HepG2 (cell line): ENCODE data around the gene HADHA. TPM values are rescaled to one million over a fixed set of nuclear protein-coding genes. Genes with fewer than 3 reads are reported as not detected.

ENCODE experiments used
- ASH2L ChIP-seq: fragments of 300-600, 200-600 bp; sonication (generic); IDR thresholded peaks from 2 replicates; pipeline ENCODE4 v1.7.0; 2017; ENCODE audit warnings: low read depth, mild to moderate bottlenecking, moderate library complexity, mixed read lengths, low read length; ENCODE audit not compliant: insufficient read length
- CC2D1A ChIP-seq: sonication (generic); formaldehyde crosslinking; IDR thresholded peaks from 2 replicates; pipeline ENCODE4 v1.8.1; 2023; ENCODE audit warnings: mild to moderate bottlenecking, missing genetic modification reagents
- CEBPB ChIP-seq: IDR thresholded peaks from 2 replicates; pipeline ENCODE4 v1.6.1; 2011; ENCODE audit warnings: low read depth, low read length, improper control_type of control experiment, borderline replicate concordance
- HNRNPL ChIP-seq: fragments of 200-400 bp; formaldehyde crosslinking; IDR thresholded peaks from 2 replicates; pipeline ENCODE4 v1.6.1; 2017; ENCODE audit warnings: mild to moderate bottlenecking, low read depth, low read length
- ISL2 ChIP-seq: sonication (generic); formaldehyde crosslinking; IDR thresholded peaks from 2 replicates; pipeline ENCODE4 v1.5.0; 2020; ENCODE audit warnings: missing genetic modification reagents
- KAT7 ChIP-seq: IDR thresholded peaks from 2 replicates; pipeline ENCODE4 v1.6.1; 2018; ENCODE audit warnings: borderline replicate concordance, missing compliant biosample characterization
- MAZ ChIP-seq, 2 experiments: sonication (generic) in 1 of 2; formaldehyde crosslinking in 1 of 2; IDR thresholded peaks; 2 replicates each; pipeline versions ENCODE4 v1.5.0 to v1.6.1; 2012 to 2020; ENCODE audit warnings: low read depth in 2 of 2, mild to moderate bottlenecking in 2 of 2, borderline replicate concordance in 1 of 2, improper control_type of control experiment in 1 of 2, low read length in 1 of 2, missing genetic modification reagents in 1 of 2, moderate library complexity in 1 of 2
- MIER3 ChIP-seq: IDR thresholded peaks from 2 replicates; pipeline ENCODE4 v1.6.1; 2016; ENCODE audit warnings: missing compliant biosample characterization, borderline replicate concordance
- MLLT10 ChIP-seq: sonication (generic); formaldehyde crosslinking; IDR thresholded peaks from 2 replicates; pipeline ENCODE4 v1.4.0; 2020; ENCODE audit warnings: missing genetic modification reagents
- NFATC3 ChIP-seq: sonication (generic); formaldehyde crosslinking; IDR thresholded peaks from 2 replicates; pipeline ENCODE4 v1.5.1; 2020; ENCODE audit warnings: mild to moderate bottlenecking, missing genetic modification reagents
- NR2C2 ChIP-seq: sonication (generic); formaldehyde crosslinking; IDR thresholded peaks from 2 replicates; pipeline ENCODE4 v1.4.0; 2020; ENCODE audit warnings: missing genetic modification reagents, mild to moderate bottlenecking, moderate library complexity, borderline replicate concordance
- POLR2AphosphoS2 ChIP-seq: IDR thresholded peaks from 2 replicates; pipeline ENCODE4 v1.6.1; 2011; ENCODE audit warnings: low read depth, low read length, improper control_type of control experiment
- POLR2AphosphoS5 ChIP-seq: IDR thresholded peaks from 2 replicates; pipeline ENCODE4 v1.6.1; 2012; ENCODE audit warnings: low read depth, low read length
- REPIN1 ChIP-seq: sonication (generic); formaldehyde crosslinking; IDR thresholded peaks from 2 replicates; pipeline ENCODE4 v1.8.0; 2022; ENCODE audit warnings: missing genetic modification reagents, low read depth, mild to moderate bottlenecking, borderline replicate concordance
- TBX3 ChIP-seq: fragments of 450-650 bp; IDR thresholded peaks from 2 replicates; pipeline ENCODE4 v1.6.1; 2017; ENCODE audit warnings: antibody characterized with exemption, mild to moderate bottlenecking, inconsistent platforms, borderline replicate concordance
- THYN1 ChIP-seq: sonication (generic); formaldehyde crosslinking; IDR thresholded peaks from 2 replicates; pipeline ENCODE4 v1.8.1; 2023; ENCODE audit warnings: low read depth, mild to moderate bottlenecking, moderate library complexity, missing genetic modification reagents, borderline replicate concordance
- YY1 ChIP-seq: IDR thresholded peaks from 2 replicates; pipeline ENCODE4 v1.6.1; 2011; ENCODE audit warnings: low read length, low read depth, moderate library complexity, mild to moderate bottlenecking; ENCODE audit not compliant: insufficient read depth, insufficient replicate concordance
- ZSCAN20 ChIP-seq: sonication (generic); formaldehyde crosslinking; IDR thresholded peaks from 2 replicates; pipeline ENCODE4 v1.4.0; 2020; ENCODE audit warnings: missing genetic modification reagents, mild to moderate bottlenecking, borderline replicate concordance
- polyA plus RNA-seq, 8 experiments: library from polyadenylated mRNA; depleted of rRNA in 3 of 8; stranded (reverse) in 7 of 8; unstranded in 1 of 8; fragments of >200 nt; fragmentation: Illumina TruSeq in 4 of 8; extraction: Trizol in 4 of 8; gene quantifications; 2 replicates each; pipeline versions ENCODE4 v1.2.1 to v1.2.3, GENCODE V29; 2011 to 2016; ENCODE audit warnings: low read depth in 4 of 8, missing spikeins in 1 of 8, mixed read lengths in 1 of 8; ENCODE audit not compliant: insufficient read depth in 1 of 8
- total RNA-seq, 5 experiments: library from RNA; depleted of rRNA; stranded (reverse); fragments of >200 nt; fragmentation: Illumina TruSeq; extraction: Trizol; gene quantifications; 2 replicates each; pipeline ENCODE4 v1.2.3, GENCODE V29; 2016; ENCODE audit warnings: low read depth in 1 of 5
- TF ChIP-seq, protein P1 (sequence below): sonication (generic); formaldehyde crosslinking; IDR thresholded peaks from 2 replicates; pipeline ENCODE4 v1.8.0; 2022; ENCODE audit warnings: mild to moderate bottlenecking, missing genetic modification reagents
- TF ChIP-seq, protein P2 (sequence below): sonication (generic); formaldehyde crosslinking; IDR thresholded peaks from 2 replicates; pipeline ENCODE4 v1.4.0; 2020; ENCODE audit warnings: missing genetic modification reagents
- TF ChIP-seq, protein P3 (sequence below): IDR thresholded peaks from 2 replicates; pipeline ENCODE4 v1.6.1; 2016

HADHA gene
- total and polyA plus RNA-seq, 2 of the 13 experiments (the other 11 are each of a cell fraction or from before 2014, with no cell fraction given) = 102 to 270 TPM

DNA sequence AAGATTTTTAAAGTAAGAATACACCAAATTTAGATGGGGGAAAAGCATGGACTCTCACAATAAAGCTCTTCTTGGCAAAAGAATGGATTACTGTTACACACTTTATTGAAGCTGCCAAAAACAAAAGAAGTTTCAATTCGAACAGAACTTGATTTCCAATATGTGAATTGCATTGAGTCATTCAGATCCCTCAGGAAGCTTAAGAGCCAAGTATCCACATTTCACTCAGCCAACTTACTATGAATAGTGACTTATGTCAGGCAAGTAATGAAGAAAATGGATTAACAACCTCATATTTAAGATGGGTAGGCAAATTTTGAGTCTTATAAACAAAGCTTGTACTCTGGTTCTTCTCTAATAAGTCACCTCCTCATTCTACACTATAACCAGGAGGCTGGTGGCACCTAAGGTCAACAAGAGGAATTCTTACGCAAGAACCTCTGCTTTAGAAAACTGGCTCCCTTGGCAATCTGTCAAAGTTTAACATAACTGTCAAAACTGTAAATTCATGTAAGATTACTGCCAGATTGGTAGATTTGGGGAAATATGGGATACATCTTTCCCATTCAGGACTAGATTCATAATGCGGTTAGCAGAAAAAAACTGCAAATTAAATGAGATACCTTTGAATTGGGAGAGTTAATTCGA lies 6.0 kb downstream of the HADHA start (continued):
- TF ChIP-seq MIER3 (CRISPR knock-in tag) (peak; percentile 87), YY1 (no peak), POLR2AphosphoS5 (no peak), HNRNPL (no peak), ASH2L (peak; percentile 35), NFATC3 (CRISPR knock-in tag) (no peak), NR2C2 (CRISPR knock-in tag) (peak; percentile 22; the same call in 1 of the 2 replicates), ZSCAN20 (CRISPR knock-in tag) (no peak), THYN1 (CRISPR knock-in tag) (no peak), MAZ (IDR thresholded peaks at IDR 0.05; ENCODE audit: borderline replicate concordance, low read depth, low read length) (no peak), MAZ (CRISPR knock-in tag; IDR thresholded peaks at IDR 0.05; ENCODE audit: low read depth) (0 out of 2 replicates have a peak, but pooled peaks have one; percentile 6), CEBPB (peak; percentile 99), REPIN1 (CRISPR knock-in tag) (peak; percentile 17; the same call in 1 of the 2 replicates), CC2D1A (CRISPR knock-in tag) (no peak), POLR2AphosphoS2 (no peak), MLLT10 (no peak), KAT7 (no peak), TBX3 (no peak), ISL2 (CRISPR knock-in tag) (0 out of 2 replicates have a peak, but pooled peaks have one; percentile 15)
- TF ChIP-seq, protein P1, sequence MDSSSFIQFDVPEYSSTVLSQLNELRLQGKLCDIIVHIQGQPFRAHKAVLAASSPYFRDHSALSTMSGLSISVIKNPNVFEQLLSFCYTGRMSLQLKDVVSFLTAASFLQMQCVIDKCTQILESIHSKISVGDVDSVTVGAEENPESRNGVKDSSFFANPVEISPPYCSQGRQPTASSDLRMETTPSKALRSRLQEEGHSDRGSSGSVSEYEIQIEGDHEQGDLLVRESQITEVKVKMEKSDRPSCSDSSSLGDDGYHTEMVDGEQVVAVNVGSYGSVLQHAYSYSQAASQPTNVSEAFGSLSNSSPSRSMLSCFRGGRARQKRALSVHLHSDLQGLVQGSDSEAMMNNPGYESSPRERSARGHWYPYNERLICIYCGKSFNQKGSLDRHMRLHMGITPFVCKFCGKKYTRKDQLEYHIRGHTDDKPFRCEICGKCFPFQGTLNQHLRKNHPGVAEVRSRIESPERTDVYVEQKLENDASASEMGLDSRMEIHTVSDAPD = 0 out of 2 replicates have a peak, but pooled peaks have one; percentile 24
- TF ChIP-seq, protein P2, sequence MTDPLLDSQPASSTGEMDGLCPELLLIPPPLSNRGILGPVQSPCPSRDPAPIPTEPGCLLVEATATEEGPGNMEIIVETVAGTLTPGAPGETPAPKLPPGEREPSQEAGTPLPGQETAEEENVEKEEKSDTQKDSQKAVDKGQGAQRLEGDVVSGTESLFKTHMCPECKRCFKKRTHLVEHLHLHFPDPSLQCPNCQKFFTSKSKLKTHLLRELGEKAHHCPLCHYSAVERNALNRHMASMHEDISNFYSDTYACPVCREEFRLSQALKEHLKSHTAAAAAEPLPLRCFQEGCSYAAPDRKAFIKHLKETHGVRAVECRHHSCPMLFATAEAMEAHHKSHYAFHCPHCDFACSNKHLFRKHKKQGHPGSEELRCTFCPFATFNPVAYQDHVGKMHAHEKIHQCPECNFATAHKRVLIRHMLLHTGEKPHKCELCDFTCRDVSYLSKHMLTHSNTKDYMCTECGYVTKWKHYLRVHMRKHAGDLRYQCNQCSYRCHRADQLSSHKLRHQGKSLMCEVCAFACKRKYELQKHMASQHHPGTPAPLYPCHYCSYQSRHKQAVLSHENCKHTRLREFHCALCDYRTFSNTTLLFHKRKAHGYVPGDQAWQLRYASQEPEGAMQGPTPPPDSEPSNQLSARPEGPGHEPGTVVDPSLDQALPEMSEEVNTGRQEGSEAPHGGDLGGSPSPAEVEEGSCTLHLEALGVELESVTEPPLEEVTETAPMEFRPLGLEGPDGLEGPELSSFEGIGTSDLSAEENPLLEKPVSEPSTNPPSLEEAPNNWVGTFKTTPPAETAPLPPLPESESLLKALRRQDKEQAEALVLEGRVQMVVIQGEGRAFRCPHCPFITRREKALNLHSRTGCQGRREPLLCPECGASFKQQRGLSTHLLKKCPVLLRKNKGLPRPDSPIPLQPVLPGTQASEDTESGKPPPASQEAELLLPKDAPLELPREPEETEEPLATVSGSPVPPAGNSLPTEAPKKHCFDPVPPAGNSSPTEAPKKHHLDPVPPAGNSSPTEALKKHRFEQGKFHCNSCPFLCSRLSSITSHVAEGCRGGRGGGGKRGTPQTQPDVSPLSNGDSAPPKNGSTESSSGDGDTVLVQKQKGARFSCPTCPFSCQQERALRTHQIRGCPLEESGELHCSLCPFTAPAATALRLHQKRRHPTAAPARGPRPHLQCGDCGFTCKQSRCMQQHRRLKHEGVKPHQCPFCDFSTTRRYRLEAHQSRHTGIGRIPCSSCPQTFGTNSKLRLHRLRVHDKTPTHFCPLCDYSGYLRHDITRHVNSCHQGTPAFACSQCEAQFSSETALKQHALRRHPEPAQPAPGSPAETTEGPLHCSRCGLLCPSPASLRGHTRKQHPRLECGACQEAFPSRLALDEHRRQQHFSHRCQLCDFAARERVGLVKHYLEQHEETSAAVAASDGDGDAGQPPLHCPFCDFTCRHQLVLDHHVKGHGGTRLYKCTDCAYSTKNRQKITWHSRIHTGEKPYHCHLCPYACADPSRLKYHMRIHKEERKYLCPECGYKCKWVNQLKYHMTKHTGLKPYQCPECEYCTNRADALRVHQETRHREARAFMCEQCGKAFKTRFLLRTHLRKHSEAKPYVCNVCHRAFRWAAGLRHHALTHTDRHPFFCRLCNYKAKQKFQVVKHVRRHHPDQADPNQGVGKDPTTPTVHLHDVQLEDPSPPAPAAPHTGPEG (CRISPR knock-in tag) = no peak
- TF ChIP-seq, protein P3, sequence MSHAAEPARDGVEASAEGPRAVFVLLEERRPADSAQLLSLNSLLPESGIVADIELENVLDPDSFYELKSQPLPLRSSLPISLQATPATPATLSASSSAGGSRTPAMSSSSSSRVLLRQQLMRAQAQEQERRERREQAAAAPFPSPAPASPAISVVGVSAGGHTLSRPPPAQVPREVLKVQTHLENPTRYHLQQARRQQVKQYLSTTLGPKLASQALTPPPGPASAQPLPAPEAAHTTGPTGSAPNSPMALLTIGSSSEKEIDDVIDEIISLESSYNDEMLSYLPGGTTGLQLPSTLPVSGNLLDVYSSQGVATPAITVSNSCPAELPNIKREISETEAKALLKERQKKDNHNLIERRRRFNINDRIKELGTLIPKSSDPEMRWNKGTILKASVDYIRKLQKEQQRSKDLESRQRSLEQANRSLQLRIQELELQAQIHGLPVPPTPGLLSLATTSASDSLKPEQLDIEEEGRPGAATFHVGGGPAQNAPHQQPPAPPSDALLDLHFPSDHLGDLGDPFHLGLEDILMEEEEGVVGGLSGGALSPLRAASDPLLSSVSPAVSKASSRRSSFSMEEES (CRISPR knock-in tag) = peak; percentile 29; the same call in 1 of the 2 replicates
